GM21447 (cell line): Measurements from ENCODE around the gene DENND5A.
"Not testable (repeated sequence)": the region's sequence is repeated elsewhere in the genome, so short reads cannot be mapped to it uniquely, and the experiment has no call there.

Experiments
- ATAC-seq: cut with Tn5 transposase; IDR thresholded peaks from one replicate; pipeline ENCODE4 v1.9.1; 2021; ENCODE audit not compliant: unreplicated experiment

The DENND5A gene

GRCh38 chr11:9103542-9104276, 161.4 kb downstream of the DENND5A start:
- no peak for ATAC-seq

- no peak for ATAC-seq
These were observed 165.5 kb downstream of the DENND5A start for GRCh38 chr11:9099617-9100016.

GRCh38 chr11:9098455-9098854, 166.7 kb downstream of the DENND5A start:
- ATAC-seq: not testable (repeated sequence)

- not testable (repeated sequence) for ATAC-seq
These were observed 167.8 kb downstream of the DENND5A start for GRCh38 chr11:9097186-9097943.

- no peak for ATAC-seq
These were observed 168.7 kb downstream of the DENND5A start for GRCh38 chr11:9096427-9096826.

- ATAC-seq: no peak
These were observed 169.7 kb downstream of the DENND5A start for GRCh38 chr11:9095421-9095820.

GRCh38 chr11:9094420-9094819, 170.7 kb downstream of the DENND5A start:
- no peak for ATAC-seq

- no peak for ATAC-seq
These were observed 172.0 kb downstream of the DENND5A start for GRCh38 chr11:9092853-9093778.

- ATAC-seq: no peak
These were observed 173.1 kb downstream of the DENND5A start for GRCh38 chr11:9092072-9092471.

GRCh38 chr11:9091044-9091922, 173.9 kb downstream of the DENND5A start, which contains the start of gene SCUBE2:
TSS of gene SCUBE2 (minus strand) at chr11:9091599. CDS start at chr11:9091528, 71 bp downstream.
- ATAC-seq: no peak

- no peak for ATAC-seq
These were observed 174.6 kb downstream of the DENND5A start for GRCh38 chr11:9090488-9091043.

GRCh38 chr11:9089636-9090035, 175.5 kb downstream of the DENND5A start:
- ATAC-seq: no peak

- ATAC-seq: no peak
These were observed 176.1 kb downstream of the DENND5A start for GRCh38 chr11:9089061-9089460.
